HG02798 (cell line): ENCODE measurements around the gene PLXNA2.
A peak's percentile ranks its signal among the peaks of the same experiment; 100 is the strongest.

Experiments
- ATAC-seq: cut with Tn5 transposase; IDR thresholded peaks from one replicate; pipeline ENCODE4 v1.9.1; 2021; ENCODE audit warnings: mild to moderate bottlenecking; ENCODE audit not compliant: unreplicated experiment, poor library complexity

Gene PLXNA2

GRCh38 chr1:207993477-207994445 lies 250.4 kb downstream of the PLXNA2 start:
- ATAC-seq: no peak

- no peak for ATAC-seq
Observed at GRCh38 chr1:207992677-207993236, 251.4 kb downstream of the PLXNA2 start.

GRCh38 chr1:207991583-207992026 lies 252.6 kb downstream of the PLXNA2 start:
- ATAC-seq: no peak

GRCh38 chr1:207990876-207991582 lies 253.2 kb downstream of the PLXNA2 start:
- ATAC-seq: no peak

GRCh38 chr1:207990455-207990854 lies 253.7 kb downstream of the PLXNA2 start:
- no peak for ATAC-seq

GRCh38 chr1:207988326-207989165 lies 255.6 kb downstream of the PLXNA2 start:
- ATAC-seq: no peak

GRCh38 chr1:207987164-207987563 lies 257.0 kb downstream of the PLXNA2 start:
- no peak for ATAC-seq

GRCh38 chr1:207985996-207986395 lies 258.2 kb downstream of the PLXNA2 start:
- no peak for ATAC-seq

GRCh38 chr1:207984831-207985572 lies 259.2 kb downstream of the PLXNA2 start:
- ATAC-seq: no peak

GRCh38 chr1:207983044-207983635 lies 261.0 kb downstream of the PLXNA2 start:
- ATAC-seq: no peak

- peak; percentile 67 for ATAC-seq
Observed at GRCh38 chr1:207981976-207982375, 262.2 kb downstream of the PLXNA2 start.

GRCh38 chr1:207978441-207978840 lies 265.7 kb downstream of the PLXNA2 start:
- ATAC-seq: no peak

GRCh38 chr1:207977876-207978275 lies 266.3 kb downstream of the PLXNA2 start:
- ATAC-seq: no peak

GRCh38 chr1:207973898-207974568 lies 270.2 kb downstream of the PLXNA2 start:
- ATAC-seq: no peak

GRCh38 chr1:207972337-207972736 lies 271.8 kb downstream of the PLXNA2 start:
- ATAC-seq: no peak
